Right lobe of liver (tissue), 4 donors: Measurements from ENCODE around the gene FGD4.

Source experiments
- CTCF ChIP-seq, 4 donors: fragments of 200-600 bp in 3 of 4; fragments of 450-650 bp in 1 of 4; IDR thresholded peaks; one replicate each; pipeline versions ENCODE4 v1.5.1 to v1.8.0; 2016 to 2022; ENCODE audit warnings: antibody characterized with exemption in 4 of 4, mild to moderate bottlenecking in 2 of 4
- POLR2A ChIP-seq: fragments of 450-650 bp; IDR thresholded peaks from one replicate; pipeline ENCODE4 v1.6.1; 2017; ENCODE audit warnings: antibody characterized with exemption, mild to moderate bottlenecking
- donor health status: DM: no; HTN: no; CAD: no.
- donor health status: DM: no; HTN: no; CAD: no.
- donor health status: DM: no; HTN: yes; CAD: no.

- TF ChIP-seq CTCF (IDR thresholded peaks at IDR 0.05) (no peak), POLR2A (no peak)
These were observed 103.5 kb downstream of the FGD4 start for GRCh38 chr12:32502693-32503502.
